ENCODE measurements around the gene KLHDC9. TPM values are rescaled to one million over a fixed set of nuclear protein-coding genes. Genes with fewer than 3 reads are reported as not detected.

The KLHDC9 gene
- total and polyA plus RNA-seq, 2 of the 13 experiments (the other 11 are each of a cell fraction or from before 2014, with no cell fraction given), result 2.9 TPM

- no peak for TF ChIP-seq TCF12 (IDR thresholded peaks at IDR 0.05)
- no peak for TF ChIP-seq TCF12 (CRISPR knock-in tag; IDR thresholded peaks at IDR 0.05)
- TF ChIP-seq TAF15 (IDR thresholded peaks at IDR 0.05; ENCODE audit: low read depth, low read length, poor library complexity, severe bottlenecking), result no peak
- TF ChIP-seq ZFY (CRISPR knock-in tag; IDR thresholded peaks at IDR 0.05), result peak; percentile 71
- TF ChIP-seq ZBTB39 (CRISPR knock-in tag; IDR thresholded peaks at IDR 0.05), result no peak
- TF ChIP-seq TEAD2 (CRISPR knock-in tag; IDR thresholded peaks at IDR 0.05), result no peak
- TF ChIP-seq MTA1 (CRISPR knock-in tag; IDR thresholded peaks at IDR 0.05; ENCODE audit: borderline replicate concordance), result peak; percentile 77; the same call in 1 of the 2 replicates
- no peak for TF ChIP-seq ESRRA (CRISPR knock-in tag; IDR thresholded peaks at IDR 0.05; ENCODE audit: low read depth)
- TF ChIP-seq BHLHE40 (IDR thresholded peaks at IDR 0.05; ENCODE audit: low read length), result no peak
- TF ChIP-seq NFE2 (CRISPR knock-in tag; IDR thresholded peaks at IDR 0.05), result no peak
- no peak for TF ChIP-seq MNT (IDR thresholded peaks at IDR 0.05)
- TF ChIP-seq EHMT2 (IDR thresholded peaks at IDR 0.05; ENCODE audit: borderline replicate concordance, low read depth, low read length), result no peak
- TF ChIP-seq ZNF576 (CRISPR knock-in tag; IDR thresholded peaks at IDR 0.05), result no peak
- no peak for TF ChIP-seq ZBTB43 (CRISPR knock-in tag; conservative IDR thresholded peaks at IDR 0.05)
- no peak for TF ChIP-seq FOXA3 (CRISPR knock-in tag; IDR thresholded peaks at IDR 0.05)
- TF ChIP-seq SIX4 (CRISPR knock-in tag; IDR thresholded peaks at IDR 0.05), result no peak
- TF ChIP-seq ZUFSP (CRISPR knock-in tag; IDR thresholded peaks at IDR 0.05; ENCODE audit: borderline replicate concordance), result no peak
- no peak for TF ChIP-seq ZNF3 (CRISPR knock-in tag; IDR thresholded peaks at IDR 0.05)
- no peak for TF ChIP-seq MED1 (CRISPR knock-in tag; IDR thresholded peaks at IDR 0.05)
- TF ChIP-seq ZNF724P (CRISPR knock-in tag; IDR thresholded peaks at IDR 0.05; ENCODE audit: borderline replicate concordance), result no peak
- 0 out of 2 replicates have a peak, but pooled peaks have one; percentile 40 for TF ChIP-seq ZNF709 (CRISPR knock-in tag; IDR thresholded peaks at IDR 0.05)
- no peak for TF ChIP-seq ZBTB14 (CRISPR knock-in tag; IDR thresholded peaks at IDR 0.05)
Measured at GRCh38 chr1:161098210-161099068, at the start of gene KLHDC9 (continued).

Measured in HepG2 (cell line).